Adrenal gland (tissue), 12 donors: Measurements from ENCODE around the gene SLC6A3. TPM values are rescaled to one million over a fixed set of nuclear protein-coding genes. Genes with fewer than 3 reads are reported as not detected.

Experiments
- DNase-seq, 7 donors: peaks; one replicate each; pipeline ENCODE4 v3.0.0-alpha.2; 2019 to 2020
- H3K27ac ChIP-seq, 5 donors: fragments of 200-600 bp; sonication (generic) in 4 of 5; 1 replicate in 3 of 5; 2 replicates in 2 of 5; pipeline versions ENCODE4 v1.5.1 to v1.8.0; 2016 to 2020; ENCODE audit warnings: mild to moderate bottlenecking in 1 of 5
- H3K27me3 ChIP-seq: fragments of 200-600 bp; 2 replicates; pipeline ENCODE4 v1.8.0; 2021
- H3K36me3 ChIP-seq, 2 donors: fragments of 200-600 bp; replicated peaks in 1 of 2; 1 replicate in 1 of 2; 2 replicates in 1 of 2; pipeline versions ENCODE4 v1.5.1 to v1.8.0; 2018 to 2022
- H3K4me1 ChIP-seq, 2 donors: fragments of 200-600 bp; replicated peaks in 1 of 2; 1 replicate in 1 of 2; 2 replicates in 1 of 2; pipeline versions ENCODE4 v1.5.1 to v1.8.0; 2018 to 2021
- H3K4me3 ChIP-seq, 4 donors: fragments of 200-600 bp; sonication (generic) in 3 of 4; one replicate each; pipeline ENCODE4 v1.5.1; 2016 to 2018
- H3K9me3 ChIP-seq, 3 donors: fragments of 200-600 bp; sonication (generic) in 1 of 3; replicated peaks in 1 of 3; 1 replicate in 2 of 3; 2 replicates in 1 of 3; pipeline versions ENCODE4 v1.5.1 to v1.8.0; 2016 to 2021
- CTCF ChIP-seq, 6 experiments: fragments of 450-650 bp in 4 of 6; fragments of 200-600 bp in 2 of 6; sonication (generic) in 1 of 6; IDR thresholded peaks; 1 replicate in 5 of 6; 2 replicates in 1 of 6; pipeline versions ENCODE4 v1.5.1 to v1.8.0; 2016 to 2021; ENCODE audit warnings: antibody characterized with exemption in 6 of 6, mild to moderate bottlenecking in 2 of 6, moderate library complexity in 1 of 6
- POLR2A ChIP-seq, 2 donors: fragments of 450-650 bp; IDR thresholded peaks; one replicate each; pipeline ENCODE4 v1.6.1; 2017; ENCODE audit warnings: antibody characterized with exemption in 2 of 2, mild to moderate bottlenecking in 2 of 2, moderate library complexity in 1 of 2
- WGBS, 4 donors: extraction: QIAGEN DNeasy Blood & Tissue Kit in 2 of 4; methylation state at CpG; one replicate each; pipeline versions ENCODE4 v1.1.5 to v1.1.7; 2013 to 2017; 5-methylcytosine and 5-hydroxymethylcytosine counted together
- intact Hi-C, 2 donors: fragments of 100-400 bp; cut with DNase I; formaldehyde crosslinking; loops; one replicate each; pipeline versions ENCODE4 v1.14.1 to v1.15.0; 2022 to 2023
- polyA plus RNA-seq, 3 donors: library from polyadenylated mRNA; stranded (reverse); fragments of 200-250 nt in 2 of 3; fragments of 350-450 nt in 1 of 3; fragmentation: Illumina TruSeq in 1 of 3; extraction: RNeasy Lipid Tissue Mini Kit (QIAGEN cat#74804) in 1 of 3; gene quantifications; one replicate each; pipeline ENCODE4 v1.2.3, GENCODE V29; 2013 to 2014
- total RNA-seq, 9 donors: library from RNA; depleted of rRNA in 4 of 9; stranded (reverse); fragments of >200 nt in 4 of 9; fragments of 120-200 nt in 1 of 9; fragmentation: NEBNext Ultra II Directional in 1 of 9; extraction: Animal tissue kit (Norgen Biotek cat#: 25700) in 1 of 9; gene quantifications; one replicate each; pipeline versions ENCODE4 v1.1.0 to v1.2.4, GENCODE V29; 2013 to 2023
- donor health status: healthy with polysubstance abuse.
- donor health status: Bipolar disorder and iron deficiency.
- donor health status: DM: yes; HTN: yes; CAD: no.
- donor health status: DM: no; HTN: no; CAD: no.
- donor health status: DM: no; HTN: no; CAD: no.
- donor health status: DM: yes; HTN: yes; CAD: no.

Gene SLC6A3
- total and polyA plus RNA-seq, 12 donors = 0.10 TPM; not detected in 11

- no peaks in the 10 kb centered on the region for H3K36me3 ChIP-seq
- intact Hi-C loops = no loop called here
- 73 to 81% (median 74%) methylated on average over 10 to 11 of the region's 11 CpGs for WGBS, 4 donors
- TF ChIP-seq CTCF (IDR thresholded peaks at IDR 0.05) = no peak
- TF ChIP-seq POLR2A (IDR thresholded peaks at IDR 0.05) = no peak
- H3K27me3 ChIP-seq = peaks cover 12% of the 10 kb centered on the region
- H3K9me3 ChIP-seq = no peaks in the 10 kb centered on the region
- H3K4me1 ChIP-seq = no peaks in the 10 kb centered on the region
- H3K4me3 ChIP-seq = no peak overlapping the region
- DNase-seq = no peak
- no peak overlapping the region for H3K27ac ChIP-seq
These were observed 45.5 kb downstream of the SLC6A3 start for GRCh38 chr5:1399737-1400136.

- TF ChIP-seq CTCF (IDR thresholded peaks at IDR 0.05) = no peak
- no peak for TF ChIP-seq POLR2A (IDR thresholded peaks at IDR 0.05)
- intact Hi-C loops = no loop called here
- 53 to 64% (median 59%) methylated on average over 16 to 18 of the region's 18 CpGs for WGBS, 4 donors
- peaks cover 21% of the 10 kb centered on the region for H3K27me3 ChIP-seq
- H3K4me3 ChIP-seq = no peak overlapping the region
- no peaks in the 10 kb centered on the region for H3K36me3 ChIP-seq
- H3K4me1 ChIP-seq = no peaks in the 10 kb centered on the region
- no peak for DNase-seq
- H3K9me3 ChIP-seq = no peaks in the 10 kb centered on the region
- no peak overlapping the region for H3K27ac ChIP-seq
These were observed 48.9 kb downstream of the SLC6A3 start for GRCh38 chr5:1396293-1396816.

GRCh38 chr5:1394881-1395860 is 50.1 kb downstream of the SLC6A3 start:
- no peak overlapping the region for H3K27ac ChIP-seq
- TF ChIP-seq POLR2A (IDR thresholded peaks at IDR 0.05) (no peak), CTCF (IDR thresholded peaks at IDR 0.05) (no peak)

GRCh38 chr5:1393571-1394501 is 51.4 kb downstream of the SLC6A3 start:
- intact Hi-C loops = no loop called here
- Histone ChIP-seq H3K4me1 (no peaks in the 10 kb centered on the region), H3K9me3 (no peaks in the 10 kb centered on the region), H3K36me3 (no peaks in the 10 kb centered on the region), H3K4me3 (no peak overlapping the region), H3K27ac (no peak overlapping the region), H3K27me3 (peaks cover 14% of the 10 kb centered on the region)
- TF ChIP-seq CTCF (IDR thresholded peaks at IDR 0.05) (no peak), POLR2A (IDR thresholded peaks at IDR 0.05) (no peak)
- DNase-seq = no peak
- WGBS, 4 donors = 38 to 55% (median 49%) methylated on average over 13 to 36 of the region's 36 CpGs

More at GRCh38 chr5:1394881-1395860, 50.1 kb downstream of the SLC6A3 start:
- no peaks in the 10 kb centered on the region for H3K9me3 ChIP-seq
- DNase-seq = no peak
- peaks cover 16% of the 10 kb centered on the region for H3K27me3 ChIP-seq
- intact Hi-C loops = no loop called here
- H3K36me3 ChIP-seq = no peaks in the 10 kb centered on the region
- H3K4me3 ChIP-seq = no peak overlapping the region
- WGBS, 4 donors = 76 to 84% (median 78%) methylated on average over 30 to 32 of the region's 32 CpGs
- H3K4me1 ChIP-seq = no peaks in the 10 kb centered on the region
